ENCODE results near the gene ANKRD33. TPM values are rescaled to one million over a fixed set of nuclear protein-coding genes. Genes with fewer than 3 reads are reported as not detected.

Gene ANKRD33
- total RNA-seq, 1 experiment from 2014 or later, result 0.81 TPM

GRCh38 chr12:51924551-51925319, 36.8 kb downstream of the ANKRD33 start:
- H3K4me2 ChIP-seq (ENCODE audit: insufficient read depth, insufficient read length, low read length), result no peak overlapping the region
- no peaks in the 10 kb centered on the region for H3K79me1 ChIP-seq (ENCODE audit: insufficient read depth, low read depth, low read length, poor library complexity, severe bottlenecking)
- H3K23me2 ChIP-seq (ENCODE audit: insufficient read length, low read depth, low read length, poor library complexity, severe bottlenecking), result no peaks in the 10 kb centered on the region
- WGBS (ENCODE audit: extremely low coverage, insufficient read length, low lambda C conversion rate), result no CpG with 5 or more reads among the region's 5 CpGs
- no peak overlapping the region for H3K23ac ChIP-seq (ENCODE audit: insufficient read length, low read depth, low read length)
- H3K27ac ChIP-seq (ENCODE audit: insufficient read length, low read depth, low read length), result no peak overlapping the region
- H3K4ac ChIP-seq (ENCODE audit: low read depth, low read length), result no peak overlapping the region
- H3K79me2 ChIP-seq (ENCODE audit: insufficient read depth, low read length), result no peaks in the 10 kb centered on the region
- Mint-ChIP-seq H3K27ac (no peak overlapping the region), H3K36me3 (ENCODE audit: insufficient read depth in 1 of 3, low read depth in 3 of 3) (no peaks in the 10 kb centered on the region), H3K4me3 (no peak overlapping the region), H3K27me3 (ENCODE audit: low read depth) (peaks cover 33% of the 10 kb centered on the region), H3K9me3 (no peaks in the 10 kb centered on the region), H3K4me1 (peaks cover 19 to 35% of the 10 kb centered on the region in 2 experiments)
- no peak overlapping the region for H4K8ac ChIP-seq (replicated peaks; ENCODE audit: insufficient read length, low read depth, low read length)
- TF ChIP-seq CTCF (conservative IDR thresholded peaks at IDR 0.05), result no peak
- H2BK15ac ChIP-seq (ENCODE audit: low read depth, low read length), result no peak overlapping the region
- no peaks in the 10 kb centered on the region for H4K20me1 ChIP-seq (ENCODE audit: control insufficient read depth, insufficient read depth, insufficient read length)
- no peak overlapping the region for H2AK5ac ChIP-seq (ENCODE audit: insufficient read length, low read length)
- no peak overlapping the region for H3K18ac ChIP-seq (ENCODE audit: insufficient read length, low read depth, low read length)
- no peaks in the 10 kb centered on the region; the same call in 1 of the 2 replicates for H3K4me1 ChIP-seq (ENCODE audit: insufficient read depth, low read length)
- no peak overlapping the region for H2BK12ac ChIP-seq (ENCODE audit: insufficient read length, low read depth, low read length)
- H2BK5ac ChIP-seq (ENCODE audit: insufficient read length, low read length), result no peak overlapping the region
- no peak overlapping the region for H4K5ac ChIP-seq (ENCODE audit: insufficient read length, low read depth, low read length)
- no peak for DNase-seq
- no peaks in the 10 kb centered on the region for H3K27me3 ChIP-seq (ENCODE audit: insufficient read depth, low read length)
- no peak overlapping the region for H4K91ac ChIP-seq (ENCODE audit: insufficient read length, low read depth, low read length)
- no peak overlapping the region for H3K14ac ChIP-seq (ENCODE audit: insufficient read depth, low read length)
- H2AFZ ChIP-seq (ENCODE audit: low read length), result no peak overlapping the region
- no peaks in the 10 kb centered on the region for H3K9me3 ChIP-seq (ENCODE audit: control insufficient read depth, low read depth, low read length)
- no peak overlapping the region for H3K9ac ChIP-seq (ENCODE audit: extremely low read depth, insufficient read length, low read length)
- no peak overlapping the region for H3K56ac ChIP-seq (ENCODE audit: insufficient read length, low read depth, low read length)
- no peak overlapping the region for H2BK120ac ChIP-seq (ENCODE audit: low read depth, low read length, poor library complexity, severe bottlenecking)
- no peak overlapping the region for H2BK20ac ChIP-seq (ENCODE audit: low read depth, low read length, poor library complexity, severe bottlenecking)
- no peak overlapping the region for H3T11ph ChIP-seq (ENCODE audit: low read length)

All from H9 (cell line).